Femur (tissue), 1 donor: ENCODE results near the gene FLAD1.

ENCODE experiments used
- DNase-seq: peaks from one replicate; pipeline ENCODE4 v3.0.0-alpha.2; 2017

FLAD1 gene

DNA sequence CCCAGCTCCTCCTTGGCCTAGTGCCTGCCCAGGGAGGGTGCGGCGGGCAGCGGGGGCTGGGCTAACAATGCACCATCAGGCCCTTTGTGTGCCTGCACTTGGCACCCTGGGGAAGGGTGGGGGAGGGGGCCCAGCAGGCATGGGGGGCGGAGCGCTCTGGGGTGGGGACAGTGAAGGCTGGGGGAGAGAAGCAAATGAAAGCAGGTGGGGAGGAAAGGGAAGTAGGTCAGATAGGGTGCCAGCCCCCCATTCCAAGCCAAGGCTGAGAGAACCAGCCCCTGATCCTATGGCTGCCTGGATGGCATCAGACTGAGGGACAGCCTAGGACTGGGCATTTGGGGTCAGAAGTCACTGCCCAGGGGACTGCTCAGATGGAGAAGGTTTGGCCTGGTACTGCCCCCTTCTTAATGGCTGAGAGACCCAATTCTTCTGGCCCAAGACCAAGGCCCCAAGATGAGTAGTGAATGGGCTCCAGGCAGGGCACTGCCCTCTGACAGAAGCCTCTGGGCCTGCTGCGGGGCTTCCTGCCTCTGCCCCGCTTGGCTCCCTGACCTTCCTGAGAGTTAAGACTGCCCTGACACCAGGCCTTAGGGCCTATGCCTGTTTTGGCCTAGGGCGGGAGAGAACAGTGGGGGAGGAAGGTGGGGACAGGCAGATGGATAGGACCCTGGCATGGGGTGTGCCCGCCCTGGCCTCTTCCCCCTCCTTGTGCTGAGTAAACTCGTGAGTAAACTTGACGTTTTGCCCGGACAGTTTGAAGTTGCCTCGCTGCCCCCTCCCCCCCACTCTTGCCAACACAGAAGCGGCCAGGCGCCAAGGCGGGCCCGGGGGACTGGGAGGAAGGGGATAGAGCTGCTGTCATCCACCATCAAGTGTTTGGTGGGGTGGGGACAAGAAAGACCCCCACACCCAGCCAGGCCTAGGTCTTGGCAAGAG, 22.2 kb downstream of the FLAD1 start:
- peak; percentile 38 for DNase-seq

DNA sequence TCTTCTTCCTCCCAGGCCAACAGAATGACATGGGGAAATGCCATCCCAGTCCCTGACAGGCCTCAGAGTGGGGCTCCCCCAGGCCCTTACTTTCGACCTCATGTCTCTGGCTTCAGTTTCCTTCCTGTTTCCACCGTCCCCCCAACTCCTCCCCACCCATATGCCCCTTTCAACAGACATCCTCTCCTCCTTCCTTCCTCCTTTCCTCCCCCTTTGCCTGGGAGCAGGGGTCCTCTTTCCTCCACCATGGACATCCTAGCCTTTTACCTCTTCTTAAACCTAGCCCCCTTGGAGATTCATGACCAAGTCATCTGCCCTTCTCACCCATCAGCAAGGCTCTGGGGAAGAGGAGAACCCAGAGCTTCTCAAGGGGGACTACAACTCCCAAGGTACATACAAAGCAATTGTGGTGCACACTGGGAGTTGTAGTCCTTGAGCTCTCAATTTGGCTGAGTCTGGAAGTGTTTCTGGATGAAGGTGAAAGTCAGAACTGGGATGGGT, 23.5 kb downstream of the FLAD1 start:
- DNase-seq: no peak

DNA sequence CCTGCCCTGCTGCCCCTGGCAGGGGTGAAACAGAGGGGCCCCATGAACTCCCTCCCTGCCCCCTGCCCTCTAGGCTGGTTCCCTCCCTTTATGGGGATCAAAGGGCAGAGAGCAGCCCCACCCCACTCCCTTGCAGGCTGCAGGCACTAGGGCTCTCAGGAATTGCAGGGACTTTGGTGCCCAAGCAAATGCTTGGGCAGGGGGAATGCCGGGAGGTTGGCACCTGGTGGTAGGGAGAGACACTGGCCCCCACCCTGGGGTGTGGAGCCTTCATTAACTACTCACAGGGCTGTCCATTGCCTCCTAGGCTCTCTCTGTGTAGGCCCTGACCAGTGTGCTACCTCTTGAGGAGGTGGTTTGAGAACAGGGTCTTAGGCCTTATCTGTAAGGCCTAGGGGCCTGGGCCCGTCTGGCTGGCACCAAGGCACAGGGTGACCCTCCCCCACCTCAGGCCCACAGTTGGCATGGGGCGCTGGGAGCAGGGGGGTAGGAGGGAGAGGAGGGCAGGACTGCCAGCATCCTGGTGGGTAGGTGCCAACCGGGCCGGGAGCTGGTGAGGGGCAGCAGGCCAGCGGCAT, 24.2 kb downstream of the FLAD1 start:
- no peak for DNase-seq

DNA sequence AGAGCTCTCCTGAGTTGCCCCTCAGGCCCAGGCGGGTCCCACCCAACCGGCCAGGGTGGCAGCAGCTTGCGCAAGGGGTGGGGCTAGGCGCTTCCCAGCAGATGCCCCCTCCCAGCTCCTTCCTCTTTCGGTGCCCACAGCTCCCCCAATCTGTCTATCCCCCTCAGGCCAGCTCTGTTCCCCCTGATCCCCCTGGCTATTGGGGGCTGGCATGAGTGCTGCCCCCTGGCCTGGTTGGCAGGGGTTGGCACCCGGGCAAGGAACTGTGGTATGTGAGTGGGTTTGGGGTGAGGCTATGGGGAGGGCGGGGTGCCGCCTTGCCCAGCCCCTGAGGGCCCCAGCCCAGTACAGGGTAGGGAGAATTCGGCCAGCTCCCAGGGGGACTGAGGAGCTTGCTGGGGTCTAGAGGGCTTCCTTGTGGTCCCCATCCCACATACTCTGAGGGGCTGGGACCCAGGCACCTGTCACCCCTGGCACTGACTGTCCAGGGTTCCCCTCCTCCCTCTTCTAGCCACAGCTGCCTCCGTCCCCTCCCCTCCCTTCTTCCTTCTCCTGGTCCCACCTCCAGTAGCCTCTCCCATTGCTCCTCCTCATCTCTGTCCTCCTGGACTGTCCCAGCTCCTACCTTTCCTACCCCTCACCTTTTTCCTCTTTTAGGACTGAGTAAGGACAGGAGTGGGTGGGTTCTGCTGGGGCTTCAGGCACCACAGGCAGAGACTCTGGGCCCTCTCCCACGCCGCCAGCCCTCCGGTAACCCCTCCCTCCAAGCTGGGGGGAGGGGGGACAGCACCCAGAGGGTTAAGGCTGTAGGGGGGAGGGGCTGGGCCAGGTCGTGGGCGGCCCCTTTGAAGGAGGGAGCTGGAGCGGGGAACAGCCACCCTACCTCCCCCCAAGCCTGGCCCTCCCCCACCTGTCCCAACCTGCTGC, 25.1 kb downstream of the FLAD1 start:
- no peak for DNase-seq

DNA sequence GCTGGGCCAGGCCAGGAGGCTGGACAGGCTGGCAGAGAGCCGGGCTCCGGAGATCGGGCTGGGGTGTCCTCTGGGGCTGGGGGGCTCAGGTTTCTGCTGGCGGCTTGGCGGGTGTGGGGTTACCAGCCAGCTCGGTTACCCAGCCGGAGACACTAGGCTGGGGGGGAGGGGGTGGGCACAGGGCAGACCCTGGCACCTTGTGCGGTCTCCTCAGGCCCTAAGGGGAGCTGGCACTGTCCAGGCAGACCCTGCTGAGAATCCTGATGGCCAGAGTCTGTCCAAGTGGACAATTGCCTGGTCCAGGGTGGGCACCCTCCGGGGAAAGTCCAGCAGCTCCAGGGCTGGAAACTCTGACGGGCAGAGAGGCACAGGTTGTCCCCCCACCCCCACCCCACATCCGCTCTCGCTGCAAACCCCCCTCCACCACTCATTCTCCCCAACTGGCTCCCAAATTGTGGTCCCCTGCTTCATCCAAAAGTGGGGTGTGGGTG, 26.1 kb downstream of the FLAD1 start:
- no peak for DNase-seq

DNA sequence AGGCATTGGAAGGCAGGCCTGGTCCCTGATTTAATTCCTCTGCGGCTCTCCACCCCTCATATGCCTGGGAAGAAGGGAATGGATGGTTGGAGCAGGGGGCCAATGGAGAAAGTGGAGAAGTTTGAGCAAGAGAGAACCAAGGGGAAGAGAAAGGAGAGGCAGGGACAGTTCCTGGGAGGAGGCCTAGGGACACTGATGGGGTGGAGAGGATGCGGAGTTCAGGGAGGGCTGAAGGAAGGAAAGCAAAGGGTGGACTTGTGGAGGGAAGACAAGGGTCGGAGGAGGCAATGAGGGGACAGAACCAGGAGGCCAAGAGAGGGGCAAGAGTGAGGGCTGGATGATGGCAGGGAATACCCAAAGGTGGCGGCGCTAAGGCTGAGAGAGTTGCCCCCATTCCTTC, 26.6 kb downstream of the FLAD1 start:
- no peak for DNase-seq

DNA sequence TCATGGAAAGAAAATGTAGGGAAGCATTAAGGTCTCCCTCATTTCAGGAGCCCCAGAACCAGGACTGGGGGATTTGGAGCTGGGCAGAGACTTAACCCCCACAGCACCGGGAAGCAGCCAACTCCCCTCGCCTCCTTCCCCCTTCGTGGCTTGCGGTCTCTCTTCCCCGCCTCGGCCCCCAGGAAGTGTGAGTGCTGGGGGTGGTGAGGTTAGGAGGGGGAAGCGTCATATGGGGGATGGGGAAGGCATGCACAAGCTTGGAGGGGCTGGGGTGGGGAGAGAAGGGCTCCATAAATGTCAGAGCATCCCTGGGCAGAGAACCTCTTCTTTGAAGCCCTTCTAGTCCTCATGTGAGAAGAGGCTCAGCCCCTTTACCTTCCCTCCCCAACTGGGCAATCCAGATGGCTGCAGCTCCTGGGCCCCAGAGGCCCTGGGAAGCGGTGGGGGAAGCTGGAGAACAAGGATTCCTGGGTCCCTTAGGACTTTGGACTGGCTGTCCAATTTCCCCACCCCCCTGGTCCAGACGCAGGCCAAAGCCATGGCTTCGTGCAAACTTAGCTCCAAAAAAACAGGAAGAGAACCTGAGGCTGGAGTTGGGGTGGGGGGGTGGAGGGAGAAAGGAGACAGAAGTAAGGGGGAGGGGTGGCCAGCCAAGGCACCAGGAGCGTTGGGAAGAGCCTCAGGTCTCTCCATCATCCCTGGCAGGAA, 27.2 kb downstream of the FLAD1 start:
- DNase-seq: no peak

DNA sequence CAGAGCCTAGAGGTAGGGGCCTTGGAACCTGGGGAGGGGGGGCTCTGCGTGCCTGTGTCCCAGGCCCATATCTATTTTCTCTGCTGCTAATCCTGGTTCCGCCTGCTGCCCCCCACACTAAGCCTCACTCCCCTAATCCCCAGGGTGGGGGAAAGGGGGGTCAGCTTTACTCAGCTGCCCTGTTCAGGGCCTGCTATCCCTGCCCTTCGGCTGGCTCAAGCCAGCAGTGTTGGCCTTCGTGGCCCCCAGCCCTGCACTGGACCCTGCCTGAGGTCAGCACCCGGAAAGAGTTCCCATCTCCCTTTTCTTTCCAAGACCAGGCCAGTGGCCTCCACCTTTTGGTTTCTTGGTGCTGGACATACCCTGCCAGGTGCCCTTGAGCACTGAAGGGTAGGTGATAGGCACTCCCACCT, 27.9 kb downstream of the FLAD1 start:
- no peak for DNase-seq

DNA sequence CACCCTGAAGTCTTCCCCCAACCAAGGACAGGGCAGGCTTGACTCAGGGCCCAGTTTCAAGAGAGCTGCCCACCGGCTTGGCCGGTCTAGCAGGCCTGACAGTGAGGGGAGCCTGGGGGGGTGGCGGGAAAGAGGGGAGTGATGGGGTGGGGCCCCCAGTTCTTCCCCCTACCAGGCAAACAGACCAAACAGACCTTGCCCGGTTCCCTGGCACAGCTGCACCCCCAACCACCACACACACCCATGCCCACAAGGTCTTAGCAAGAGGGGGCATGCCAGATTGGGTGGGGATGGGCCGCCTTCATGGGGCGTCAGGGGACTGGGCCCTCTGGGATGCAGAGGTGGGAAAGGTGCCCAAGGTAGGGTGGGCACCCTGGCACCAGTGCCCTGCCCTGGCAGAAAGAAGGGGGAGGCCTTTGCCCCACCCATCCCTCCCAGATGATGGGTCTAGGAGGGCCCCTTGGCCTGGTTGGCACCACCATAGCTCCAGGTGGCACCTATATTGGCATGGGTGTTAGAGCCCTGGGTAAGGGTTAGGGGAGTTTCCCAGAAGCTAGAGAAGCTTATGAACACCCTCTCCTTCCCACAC, 28.4 kb downstream of the FLAD1 start:
- no peak for DNase-seq

DNA sequence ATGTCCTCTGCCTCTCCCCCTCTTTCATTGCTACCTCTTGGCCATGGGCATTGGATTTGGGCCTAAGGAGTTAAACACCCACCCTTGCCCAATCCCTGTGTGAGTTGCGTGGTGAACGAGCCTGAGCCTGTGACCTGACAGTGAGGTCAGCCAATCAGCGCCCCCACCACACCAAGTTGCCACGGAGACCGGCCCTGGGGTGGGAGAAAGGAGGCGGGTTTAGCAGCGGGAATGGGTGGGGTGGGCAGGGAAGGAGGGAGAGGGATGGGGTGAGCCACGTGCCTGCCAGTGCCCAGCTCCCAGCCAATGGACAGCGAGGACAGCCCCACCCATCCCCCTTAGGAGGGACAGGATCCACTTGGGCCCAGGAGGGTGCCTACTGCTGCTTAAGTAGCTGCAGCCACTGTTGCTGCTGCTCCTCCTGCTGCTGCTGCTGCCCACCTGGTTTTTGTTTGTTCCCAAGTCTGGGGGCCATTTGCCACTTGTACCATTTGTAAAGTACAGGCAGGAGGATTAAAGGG, 28.9 kb downstream of the FLAD1 start:
- DNase-seq: peak; percentile 60

DNA sequence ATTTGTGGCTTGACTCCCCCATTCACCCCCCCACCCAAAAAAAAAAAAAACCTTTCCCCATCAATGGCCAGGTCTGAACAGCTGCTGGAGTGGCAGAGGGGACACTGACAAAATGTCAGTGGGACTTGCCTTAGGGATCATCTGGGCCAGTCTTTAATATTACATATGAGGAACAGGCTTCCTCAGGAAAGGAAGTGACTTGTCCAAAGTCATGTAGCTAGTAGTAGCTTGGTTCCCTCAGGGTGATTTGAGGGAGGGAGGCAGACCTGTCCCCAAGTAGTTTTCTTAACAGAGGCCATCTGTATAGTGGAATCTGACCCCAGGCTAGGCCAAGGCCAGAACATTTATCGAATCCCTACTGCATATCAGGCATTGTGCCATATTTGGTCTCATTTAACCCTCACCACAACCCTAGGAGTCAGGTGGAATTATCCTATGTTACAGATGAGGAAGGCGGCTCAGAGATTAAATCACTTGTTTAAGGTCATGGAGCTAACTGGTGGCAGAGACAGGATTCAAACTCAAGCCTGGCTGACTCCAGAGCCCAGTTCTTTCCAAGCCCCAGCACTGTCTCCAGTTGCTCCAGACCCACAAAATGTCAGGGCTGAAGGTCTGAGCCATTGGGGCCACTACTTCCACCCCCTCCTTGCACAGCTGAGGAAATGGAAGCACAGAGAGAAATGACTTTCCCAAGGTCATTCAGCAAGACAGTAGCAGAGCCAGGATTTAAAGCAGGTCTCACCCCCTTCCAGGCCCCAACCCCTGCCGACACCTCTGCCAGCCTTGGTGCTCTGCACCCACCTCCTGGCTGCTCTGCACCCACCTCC, 29.8 kb downstream of the FLAD1 start:
- DNase-seq: no peak

DNA sequence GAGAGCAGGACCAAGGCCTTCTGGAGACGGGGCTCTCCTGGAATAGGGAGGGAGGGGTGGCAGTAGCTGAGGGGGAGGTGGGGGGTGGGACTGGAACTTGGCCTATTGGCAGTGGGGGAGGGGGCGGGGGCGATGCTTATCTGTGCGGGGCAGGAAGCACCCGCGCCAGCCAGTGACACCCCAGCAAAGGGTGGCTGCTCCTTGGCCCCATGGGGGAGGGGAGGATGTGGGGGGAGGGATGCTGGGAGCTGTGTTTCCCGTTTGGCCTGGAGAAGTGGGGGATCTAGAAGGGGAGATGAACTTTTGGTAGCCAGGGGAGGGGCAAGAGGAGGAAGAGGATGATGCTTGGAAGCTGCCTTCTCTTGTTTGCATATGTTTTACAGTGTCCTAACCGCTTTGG, 30.5 kb downstream of the FLAD1 start:
- no peak for DNase-seq

DNA sequence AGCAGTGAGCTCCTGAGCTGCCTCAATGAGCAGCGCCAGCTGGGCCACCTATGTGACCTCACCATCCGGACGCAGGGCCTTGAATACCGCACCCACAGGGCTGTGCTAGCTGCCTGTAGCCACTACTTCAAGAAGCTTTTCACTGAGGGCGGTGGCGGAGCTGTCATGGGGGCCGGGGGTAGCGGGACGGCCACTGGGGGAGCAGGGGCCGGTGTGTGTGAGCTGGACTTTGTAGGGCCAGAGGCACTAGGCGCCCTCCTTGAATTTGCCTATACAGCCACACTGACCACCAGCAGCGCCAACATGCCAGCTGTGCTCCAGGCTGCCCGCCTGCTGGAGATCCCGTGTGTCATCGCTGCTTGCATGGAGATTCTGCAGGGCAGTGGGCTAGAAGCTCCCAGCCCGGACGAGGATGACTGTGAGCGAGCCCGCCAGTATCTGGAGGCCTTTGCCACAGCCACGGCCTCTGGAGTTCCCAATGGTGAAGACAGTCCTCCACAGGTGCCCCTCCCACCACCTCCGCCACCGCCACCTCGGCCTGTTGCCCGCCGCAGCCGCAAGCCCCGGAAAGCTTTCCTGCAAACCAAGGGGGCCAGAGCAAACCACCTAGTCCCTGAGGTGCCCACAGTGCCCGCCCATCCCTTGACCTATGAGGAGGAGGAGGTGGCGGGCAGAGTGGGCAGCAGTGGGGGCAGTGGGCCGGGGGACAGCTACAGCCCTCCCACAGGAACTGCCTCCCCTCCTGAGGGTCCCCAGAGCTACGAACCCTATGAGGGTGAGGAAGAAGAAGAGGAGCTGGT, 31.8 kb downstream of the FLAD1 start:
- DNase-seq: no peak

DNA sequence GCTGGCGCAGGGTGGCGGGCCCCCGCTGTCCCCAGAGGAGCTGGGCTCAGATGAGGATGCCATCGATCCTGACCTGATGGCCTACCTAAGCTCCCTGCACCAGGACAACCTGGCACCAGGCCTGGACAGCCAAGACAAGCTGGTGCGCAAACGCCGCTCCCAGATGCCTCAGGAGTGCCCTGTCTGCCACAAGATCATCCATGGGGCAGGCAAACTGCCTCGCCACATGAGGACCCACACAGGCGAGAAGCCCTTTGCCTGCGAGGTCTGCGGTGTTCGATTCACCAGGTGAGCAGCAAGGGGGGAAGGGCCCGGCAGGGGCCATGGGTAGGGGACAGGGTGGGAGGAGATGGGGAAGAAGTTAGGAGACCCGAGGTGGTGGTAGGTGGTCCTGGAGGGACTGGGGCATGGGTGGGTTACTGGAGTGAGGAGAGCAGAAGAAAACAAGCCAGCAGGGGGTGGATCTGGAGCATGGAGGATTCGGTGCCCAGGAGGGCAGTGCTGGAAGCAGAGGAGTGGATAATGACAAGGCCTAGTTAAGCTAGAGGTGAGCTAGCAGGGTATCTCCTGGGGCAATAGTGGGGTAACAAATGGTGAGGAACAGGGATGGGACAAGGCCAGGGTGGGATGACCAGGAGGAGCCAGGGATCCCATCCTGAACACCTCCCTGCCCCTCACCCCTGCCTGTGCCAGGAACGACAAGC, 32.5 kb downstream of the FLAD1 start:
- DNase-seq: no peak

DNA sequence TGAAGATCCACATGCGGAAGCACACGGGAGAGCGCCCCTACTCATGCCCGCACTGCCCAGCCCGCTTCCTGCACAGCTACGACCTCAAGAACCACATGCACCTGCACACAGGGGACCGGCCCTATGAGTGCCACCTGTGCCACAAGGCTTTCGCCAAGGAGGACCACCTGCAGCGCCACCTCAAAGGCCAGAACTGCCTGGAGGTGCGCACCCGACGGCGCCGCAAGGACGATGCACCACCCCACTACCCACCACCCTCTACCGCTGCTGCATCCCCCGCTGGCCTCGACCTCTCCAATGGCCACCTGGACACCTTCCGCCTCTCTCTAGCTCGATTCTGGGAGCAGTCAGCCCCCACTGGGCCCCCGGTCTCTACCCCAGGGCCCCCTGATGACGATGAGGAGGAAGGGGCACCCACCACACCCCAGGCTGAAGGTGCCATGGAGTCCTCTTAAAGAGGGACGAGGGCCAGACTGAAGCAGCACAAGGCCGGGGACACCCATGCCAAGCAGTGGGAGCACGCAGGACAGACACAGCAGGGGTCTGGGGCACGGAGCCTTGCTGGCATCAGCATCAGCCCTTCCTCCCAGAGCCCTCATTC, 33.2 kb downstream of the FLAD1 start:
- DNase-seq: no peak

DNA sequence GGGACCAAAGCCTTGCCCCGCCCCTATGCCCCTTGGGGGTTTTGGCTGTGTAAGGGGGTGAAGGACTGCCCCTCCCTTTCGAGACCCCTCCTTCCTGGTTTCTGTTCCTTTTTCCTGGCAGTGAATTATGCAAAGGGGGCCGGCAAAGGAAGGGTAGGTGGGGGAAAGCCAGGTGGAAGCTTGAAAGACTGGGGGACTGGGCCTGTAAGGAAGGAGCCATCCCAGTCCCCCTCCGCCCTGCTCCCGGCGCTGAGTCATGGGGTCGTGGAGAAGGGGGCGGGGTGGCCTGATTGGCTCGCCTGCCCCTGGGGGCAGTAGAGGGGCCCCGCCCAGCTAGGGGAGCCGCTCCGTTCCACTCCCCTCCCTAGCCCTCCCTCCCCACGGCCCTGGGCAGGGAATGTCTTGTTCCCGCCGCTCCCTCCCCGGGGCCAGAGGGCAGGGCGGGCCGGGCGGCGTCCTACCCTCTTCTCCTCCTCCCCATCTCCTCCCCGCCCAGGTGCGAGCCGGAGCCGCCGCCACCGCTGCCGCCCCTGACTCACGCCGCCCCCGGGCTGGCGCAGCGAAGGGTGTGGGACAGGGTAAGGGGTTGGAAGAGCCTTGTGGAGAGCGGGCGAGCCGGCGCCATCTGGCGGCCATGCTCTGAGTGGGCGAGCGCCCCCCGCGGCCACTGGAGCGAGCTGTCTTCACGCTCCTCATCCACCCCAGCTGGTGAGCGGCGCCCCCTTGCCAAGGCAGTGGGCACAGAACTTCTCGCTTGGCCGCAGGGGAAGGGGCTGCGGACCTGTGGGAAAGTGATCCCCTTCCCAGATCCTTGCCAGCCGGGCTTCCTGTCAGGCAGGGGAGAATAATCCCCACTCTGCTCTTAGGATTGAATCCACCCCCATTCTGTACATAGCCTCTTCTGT, 34.1 kb downstream of the FLAD1 start:
- peak; percentile 91 for DNase-seq

DNA sequence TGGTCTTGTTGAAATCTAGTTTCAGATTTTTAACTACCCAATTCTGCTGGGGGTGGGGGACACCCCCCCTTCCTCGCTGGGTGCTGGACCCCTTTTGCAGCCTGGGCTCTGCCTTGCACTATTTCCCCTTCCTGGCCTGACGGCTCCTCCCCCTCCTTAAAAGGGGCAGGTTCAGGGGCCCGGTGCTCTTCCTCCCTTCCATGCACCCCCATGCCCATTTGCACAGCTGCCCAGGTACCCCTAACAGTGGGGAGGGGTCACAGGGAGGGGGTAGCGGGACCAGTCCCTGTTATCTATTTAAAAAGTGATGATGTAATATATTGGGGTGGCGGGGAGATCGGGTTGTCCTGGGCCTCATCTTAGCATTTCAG, 34.8 kb downstream of the FLAD1 start:
- no peak for DNase-seq
